Liver (tissue), 2 donors: ENCODE measurements around the gene RGS3.

Source experiments
- YY1 ChIP-seq: IDR thresholded peaks from 2 replicates; pipeline ENCODE4 v1.6.1; 2016; ENCODE audit warnings: antibody characterized with exemption, mild to moderate bottlenecking
- TF ChIP-seq, protein P1 (sequence below): fragments of 150-350 bp; IDR thresholded peaks from 2 replicates; pipeline ENCODE4 v1.5.1; 2017; ENCODE audit warnings: improper control_type of control experiment, low read depth, low read length; ENCODE audit not compliant: missing input control
- donor health status: healthy.

DNA sequence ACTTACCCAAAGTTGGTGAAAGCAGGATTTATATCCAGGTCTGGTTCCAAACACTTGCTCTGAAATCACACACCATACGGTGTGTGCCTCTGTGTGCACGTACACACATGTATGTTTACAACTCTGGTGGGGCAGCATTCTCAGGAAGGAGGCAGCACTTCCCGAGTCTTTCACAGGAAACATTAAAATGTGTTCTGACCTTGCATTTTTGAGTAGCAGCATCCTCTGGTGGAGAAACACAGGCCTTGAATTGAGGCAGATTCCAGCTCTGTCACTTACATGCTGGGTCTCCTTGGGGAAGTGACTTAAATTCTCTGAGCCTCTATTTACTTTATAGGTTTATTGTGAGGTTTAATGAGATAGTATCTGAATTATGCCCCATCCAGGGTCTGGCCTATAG lies 126.4 kb downstream of the RGS3 start:
- TF ChIP-seq YY1 = no peak
- TF ChIP-seq, protein P1, sequence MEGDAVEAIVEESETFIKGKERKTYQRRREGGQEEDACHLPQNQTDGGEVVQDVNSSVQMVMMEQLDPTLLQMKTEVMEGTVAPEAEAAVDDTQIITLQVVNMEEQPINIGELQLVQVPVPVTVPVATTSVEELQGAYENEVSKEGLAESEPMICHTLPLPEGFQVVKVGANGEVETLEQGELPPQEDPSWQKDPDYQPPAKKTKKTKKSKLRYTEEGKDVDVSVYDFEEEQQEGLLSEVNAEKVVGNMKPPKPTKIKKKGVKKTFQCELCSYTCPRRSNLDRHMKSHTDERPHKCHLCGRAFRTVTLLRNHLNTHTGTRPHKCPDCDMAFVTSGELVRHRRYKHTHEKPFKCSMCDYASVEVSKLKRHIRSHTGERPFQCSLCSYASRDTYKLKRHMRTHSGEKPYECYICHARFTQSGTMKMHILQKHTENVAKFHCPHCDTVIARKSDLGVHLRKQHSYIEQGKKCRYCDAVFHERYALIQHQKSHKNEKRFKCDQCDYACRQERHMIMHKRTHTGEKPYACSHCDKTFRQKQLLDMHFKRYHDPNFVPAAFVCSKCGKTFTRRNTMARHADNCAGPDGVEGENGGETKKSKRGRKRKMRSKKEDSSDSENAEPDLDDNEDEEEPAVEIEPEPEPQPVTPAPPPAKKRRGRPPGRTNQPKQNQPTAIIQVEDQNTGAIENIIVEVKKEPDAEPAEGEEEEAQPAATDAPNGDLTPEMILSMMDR = peak; percentile 74
